ENCODE data around the gene SSBP4.

- TF ChIP-seq, protein P1, sequence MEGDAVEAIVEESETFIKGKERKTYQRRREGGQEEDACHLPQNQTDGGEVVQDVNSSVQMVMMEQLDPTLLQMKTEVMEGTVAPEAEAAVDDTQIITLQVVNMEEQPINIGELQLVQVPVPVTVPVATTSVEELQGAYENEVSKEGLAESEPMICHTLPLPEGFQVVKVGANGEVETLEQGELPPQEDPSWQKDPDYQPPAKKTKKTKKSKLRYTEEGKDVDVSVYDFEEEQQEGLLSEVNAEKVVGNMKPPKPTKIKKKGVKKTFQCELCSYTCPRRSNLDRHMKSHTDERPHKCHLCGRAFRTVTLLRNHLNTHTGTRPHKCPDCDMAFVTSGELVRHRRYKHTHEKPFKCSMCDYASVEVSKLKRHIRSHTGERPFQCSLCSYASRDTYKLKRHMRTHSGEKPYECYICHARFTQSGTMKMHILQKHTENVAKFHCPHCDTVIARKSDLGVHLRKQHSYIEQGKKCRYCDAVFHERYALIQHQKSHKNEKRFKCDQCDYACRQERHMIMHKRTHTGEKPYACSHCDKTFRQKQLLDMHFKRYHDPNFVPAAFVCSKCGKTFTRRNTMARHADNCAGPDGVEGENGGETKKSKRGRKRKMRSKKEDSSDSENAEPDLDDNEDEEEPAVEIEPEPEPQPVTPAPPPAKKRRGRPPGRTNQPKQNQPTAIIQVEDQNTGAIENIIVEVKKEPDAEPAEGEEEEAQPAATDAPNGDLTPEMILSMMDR (IDR thresholded peaks at IDR 0.05): no peak
- no peak for TF ChIP-seq POLR2A (IDR thresholded peaks at IDR 0.05)
Observed at GRCh38 chr19:18396471-18397241, 22.5 kb upstream of the SSBP4 start.

Measured in testis (tissue), 2 donors.